Stimulated activated CD8-positive, alpha-beta memory T cell treated with anti-CD3 and anti-CD28 coated beads, Interleukin-12 subunit alpha, Interleukin-12 subunit beta, amount 100 ng/mL, for 24 hours (primary cell): ENCODE data around the gene ZMYM4.
"Not testable (repeated sequence)": the region's sequence is repeated elsewhere in the genome, so short reads cannot be mapped to it uniquely, and the experiment has no call there.

Experiments
- DNase-seq: peaks from one replicate; pipeline ENCODE4 v3.0.0-alpha.2; 2020; ENCODE audit errors: extremely low read depth

Gene ZMYM4

GRCh38 chr1:35453031-35453430, 184.5 kb downstream of the ZMYM4 start:
- DNase-seq = no peak

GRCh38 chr1:35454176-35454575, 185.7 kb downstream of the ZMYM4 start:
- no peak for DNase-seq

GRCh38 chr1:35454616-35455015, 186.1 kb downstream of the ZMYM4 start:
- DNase-seq = no peak

- no peak for DNase-seq
Measured at GRCh38 chr1:35460796-35461195, 192.3 kb downstream of the ZMYM4 start.

GRCh38 chr1:35461966-35462651, 193.6 kb downstream of the ZMYM4 start:
- DNase-seq = no peak

- DNase-seq = no peak
Measured at GRCh38 chr1:35463232-35463631, 194.7 kb downstream of the ZMYM4 start.

- DNase-seq = not testable (repeated sequence)
Measured at GRCh38 chr1:35463749-35464148, 195.2 kb downstream of the ZMYM4 start.

GRCh38 chr1:35466120-35466519, 197.6 kb downstream of the ZMYM4 start:
- no peak for DNase-seq

GRCh38 chr1:35470977-35471613, 202.6 kb downstream of the ZMYM4 start:
- no peak for DNase-seq
